ENCODE measurements around the gene SCYGR2.

- TF ChIP-seq CTCF (IDR thresholded peaks at IDR 0.05) (no peak), POLR2A (IDR thresholded peaks at IDR 0.05) (no peak)
Observed at GRCh38 chr2:227629435-227629834, 30.7 kb downstream of the SCYGR2 start.

Measured in ovary (tissue), 3 donors.